IPS-11a (cell line): Measurements from ENCODE around the gene KCNJ10.

Source experiments
- H3K4me3 ChIP-seq: one replicate; pipeline ENCODE4 v1.5.1; 2013; ENCODE audit warnings: low read depth, low read length, control low read depth

The KCNJ10 gene

DNA sequence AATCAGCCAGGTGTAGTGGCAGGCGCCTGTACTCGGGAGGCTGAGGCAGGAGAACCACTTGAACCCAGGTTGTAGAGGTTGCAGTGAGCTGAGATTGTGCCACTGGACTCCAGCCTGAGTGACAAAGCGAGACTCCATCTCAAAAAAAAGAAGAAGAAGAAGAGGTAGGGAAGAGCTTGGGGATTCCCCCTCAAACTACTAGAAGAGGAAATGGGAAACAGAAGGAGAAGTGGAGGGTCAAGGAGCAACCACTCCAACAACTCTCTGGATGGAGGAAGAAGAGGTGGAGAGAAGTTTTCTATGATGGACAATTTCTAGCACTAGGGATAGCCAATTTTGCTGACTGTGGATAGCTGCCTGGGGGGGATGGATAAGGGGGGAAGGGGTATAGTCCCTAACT, 101.1 kb downstream of the KCNJ10 start:
- H3K4me3 ChIP-seq = no peak overlapping the region

DNA sequence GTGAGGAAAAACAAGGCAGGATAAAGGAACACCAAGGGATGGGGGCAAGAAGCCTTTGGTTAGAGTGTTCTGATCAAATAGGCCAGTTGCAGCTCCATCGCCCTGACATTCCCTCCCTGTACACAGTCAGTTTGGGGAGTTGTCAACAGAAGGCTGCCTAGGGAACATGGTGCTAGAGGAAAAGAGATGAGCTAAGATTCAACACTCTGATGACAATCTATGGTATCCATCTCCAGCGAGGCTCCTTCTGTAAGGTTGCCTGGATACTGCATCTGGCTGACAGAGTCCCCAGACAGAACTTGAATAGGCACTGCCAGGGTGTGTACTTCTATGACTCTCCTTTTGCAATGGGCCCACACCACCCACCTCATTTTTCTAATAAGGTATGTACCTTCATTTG, 104.7 kb downstream of the KCNJ10 start:
- H3K4me3 ChIP-seq = no peak overlapping the region

DNA sequence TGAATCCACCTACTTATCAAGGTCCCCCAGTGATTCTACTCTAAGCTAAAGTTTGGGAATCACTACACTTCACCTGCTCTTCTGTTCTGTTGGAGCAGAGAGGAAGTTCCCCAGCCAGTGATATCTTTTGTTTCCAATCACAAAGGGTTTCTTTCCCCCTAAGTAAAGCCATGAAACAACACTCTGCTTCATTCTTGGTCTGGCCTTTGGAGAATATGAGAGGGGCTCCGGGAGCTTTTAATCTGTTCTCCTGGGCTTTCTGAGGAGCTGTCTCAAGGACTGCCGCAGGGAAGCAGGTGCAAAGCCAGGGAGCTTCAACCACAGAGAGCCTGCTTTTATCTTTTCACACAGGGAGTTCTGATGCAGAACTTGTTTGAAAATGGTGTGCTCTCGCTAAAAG, 105.8 kb downstream of the KCNJ10 start:
- no peak overlapping the region for H3K4me3 ChIP-seq

GRCh38 chr1:159962176-159962575, 107.8 kb downstream of the KCNJ10 start:
- H3K4me3 ChIP-seq = no peak overlapping the region

- H3K4me3 ChIP-seq = no peak overlapping the region
Observed at GRCh38 chr1:159961636-159962035, 108.3 kb downstream of the KCNJ10 start.

DNA sequence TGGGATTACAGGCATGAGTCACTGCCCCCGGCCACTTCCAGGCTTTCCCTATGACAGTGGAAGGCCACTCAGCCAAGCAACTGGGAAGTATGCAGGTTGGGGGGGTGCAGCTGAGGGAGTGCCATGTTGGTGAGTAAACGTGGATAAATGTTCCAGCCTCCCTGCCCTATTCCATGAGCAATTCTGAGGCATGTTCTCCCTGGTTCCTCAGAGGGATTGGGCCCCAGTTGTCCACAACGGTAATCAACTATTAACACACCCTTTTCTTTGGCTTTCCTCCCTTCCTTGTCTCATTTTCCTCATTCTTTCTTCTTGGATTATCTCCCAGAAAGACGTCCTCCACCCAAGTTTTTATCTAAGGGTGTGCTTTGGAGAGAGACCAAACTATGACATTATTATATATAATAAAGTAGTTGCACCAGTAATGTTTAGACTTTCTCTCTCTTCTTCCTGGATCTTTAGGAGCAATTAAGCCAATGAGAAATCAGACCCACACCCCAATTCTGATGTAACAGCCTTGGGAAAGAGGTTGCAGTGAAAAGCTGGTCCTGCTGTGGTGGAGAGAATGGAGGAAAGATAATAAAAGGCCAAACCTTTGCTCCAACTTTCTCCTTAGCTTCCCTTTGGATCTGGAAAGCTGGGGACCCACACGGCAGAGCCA, 109.1 kb downstream of the KCNJ10 start:
- H3K4me3 ChIP-seq = no peak overlapping the region

DNA sequence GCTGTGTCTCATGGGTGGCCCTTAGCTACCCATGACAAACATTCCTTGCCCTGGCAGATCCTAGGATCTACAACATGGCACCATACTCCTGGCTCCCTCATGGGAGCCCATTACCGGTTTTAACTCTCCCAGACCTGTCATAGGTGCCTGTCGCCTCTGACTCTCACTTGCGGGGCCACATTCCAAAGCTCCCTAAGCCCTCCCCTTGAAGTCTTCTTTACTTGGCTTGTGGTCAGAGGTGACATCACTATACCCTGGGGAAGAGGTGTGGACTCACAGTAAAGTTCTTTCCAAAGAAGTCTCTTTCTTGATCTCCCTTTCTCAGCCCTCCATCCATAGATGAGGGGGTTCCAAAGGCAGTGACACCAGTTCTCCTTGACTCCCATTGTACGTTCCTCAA, 110.5 kb downstream of the KCNJ10 start:
- H3K4me3 ChIP-seq = no peak overlapping the region

- no peak overlapping the region for H3K4me3 ChIP-seq
Observed at GRCh38 chr1:159958719-159959380, 111.1 kb downstream of the KCNJ10 start.

DNA sequence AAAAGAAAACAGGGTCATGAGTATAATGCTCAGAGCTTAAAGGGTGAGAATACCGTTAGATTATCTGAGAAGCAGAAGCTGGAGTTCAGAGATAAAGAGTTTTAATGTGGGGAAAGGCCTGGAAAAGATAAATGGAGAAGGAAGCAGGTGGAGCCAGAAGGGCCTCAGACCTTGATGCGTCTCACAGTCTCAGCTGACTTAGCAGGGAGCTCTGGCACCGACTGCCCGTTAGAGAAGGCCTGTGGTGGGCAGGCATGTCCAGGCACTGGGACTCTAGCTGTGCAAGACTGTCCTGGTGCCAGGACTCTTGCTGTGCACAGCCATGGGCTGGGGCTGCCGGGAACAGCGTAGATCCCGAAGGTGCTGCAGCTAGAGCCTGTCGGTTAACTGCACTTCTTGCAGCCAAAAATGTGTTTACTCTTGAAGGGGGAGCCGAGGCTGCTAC, 112.1 kb downstream of the KCNJ10 start:
- H3K4me3 ChIP-seq = no peak overlapping the region

DNA sequence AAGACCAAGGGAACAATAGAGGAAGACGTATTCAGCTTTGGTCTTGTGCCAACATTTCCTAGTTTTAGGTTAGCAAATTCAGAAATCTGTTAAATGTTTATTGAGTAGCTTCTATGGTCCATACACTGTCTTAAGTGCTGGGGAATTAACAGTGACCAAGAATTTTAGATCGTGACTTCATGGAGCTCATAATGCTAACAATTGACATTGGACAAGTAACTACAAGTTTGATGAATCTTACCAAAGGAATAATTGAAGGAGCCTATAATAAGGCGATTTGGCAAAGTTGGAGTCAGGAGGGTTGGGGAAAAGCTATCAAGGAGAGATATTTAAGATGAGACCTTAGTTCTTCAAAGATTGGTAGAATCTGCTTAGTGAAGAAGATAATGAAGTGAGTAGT, 114.5 kb downstream of the KCNJ10 start:
- no peak overlapping the region for H3K4me3 ChIP-seq

- H3K4me3 ChIP-seq = no peak within 1 kb of the TSS
Observed at GRCh38 chr1:159953536-159954515, 116.1 kb downstream of the KCNJ10 start, which contains the start of gene SLAMF9. Gene SLAMF9 (minus strand): TSS chr1:159954237. CDS start chr1:159954137, 100 bp downstream.

GRCh38 chr1:159952932-159953331, 117.0 kb downstream of the KCNJ10 start:
- H3K4me3 ChIP-seq = no peak overlapping the region

DNA sequence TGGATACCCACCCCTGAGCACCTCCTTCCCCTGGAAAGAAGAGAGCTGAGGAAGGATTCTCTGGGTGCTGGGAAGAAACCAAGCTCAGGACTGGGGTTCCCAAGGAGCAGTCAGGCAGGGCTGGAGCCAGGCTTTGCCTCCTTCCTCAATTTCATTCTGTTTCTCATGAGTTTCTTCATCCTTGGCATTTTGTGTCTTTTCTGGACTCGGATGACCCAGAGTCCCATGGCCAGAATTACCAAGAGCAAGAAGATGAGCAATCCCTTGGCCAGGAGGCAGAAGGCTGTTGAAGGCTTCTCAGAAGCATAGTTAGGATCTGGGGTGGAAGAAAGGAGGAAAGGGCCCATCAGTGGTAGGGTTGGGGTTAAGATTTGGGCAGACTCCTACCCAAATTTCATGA, 118.4 kb downstream of the KCNJ10 start:
- H3K4me3 ChIP-seq = no peak overlapping the region

- no peak overlapping the region for H3K4me3 ChIP-seq
Observed at GRCh38 chr1:159951016-159951415, 118.9 kb downstream of the KCNJ10 start.

DNA sequence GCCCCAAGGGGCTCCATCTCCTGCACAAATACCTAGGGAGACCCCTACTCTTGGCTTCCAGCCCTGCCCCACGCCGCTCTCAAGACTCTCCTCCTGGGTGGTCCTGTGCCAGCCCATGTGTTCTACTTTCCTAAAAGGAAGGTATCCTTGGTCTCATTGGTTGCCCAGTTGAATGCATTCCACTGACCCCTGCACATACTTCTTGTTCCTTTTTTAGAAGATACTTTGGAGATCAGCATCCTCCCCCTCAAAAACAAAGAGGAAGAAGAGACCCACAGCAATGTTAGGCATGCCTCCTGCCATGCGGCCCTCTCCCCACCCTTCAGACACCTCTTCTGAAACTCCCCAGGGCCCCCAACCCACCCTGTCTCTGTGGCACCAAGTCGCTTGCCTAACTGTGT, 120.0 kb downstream of the KCNJ10 start:
- no peak overlapping the region for H3K4me3 ChIP-seq

- H3K4me3 ChIP-seq = no peak overlapping the region
Observed at GRCh38 chr1:159949123-159949522, 120.8 kb downstream of the KCNJ10 start.
